ENCODE measurements around the gene MRPS18A.

The MRPS18A gene

DNA sequence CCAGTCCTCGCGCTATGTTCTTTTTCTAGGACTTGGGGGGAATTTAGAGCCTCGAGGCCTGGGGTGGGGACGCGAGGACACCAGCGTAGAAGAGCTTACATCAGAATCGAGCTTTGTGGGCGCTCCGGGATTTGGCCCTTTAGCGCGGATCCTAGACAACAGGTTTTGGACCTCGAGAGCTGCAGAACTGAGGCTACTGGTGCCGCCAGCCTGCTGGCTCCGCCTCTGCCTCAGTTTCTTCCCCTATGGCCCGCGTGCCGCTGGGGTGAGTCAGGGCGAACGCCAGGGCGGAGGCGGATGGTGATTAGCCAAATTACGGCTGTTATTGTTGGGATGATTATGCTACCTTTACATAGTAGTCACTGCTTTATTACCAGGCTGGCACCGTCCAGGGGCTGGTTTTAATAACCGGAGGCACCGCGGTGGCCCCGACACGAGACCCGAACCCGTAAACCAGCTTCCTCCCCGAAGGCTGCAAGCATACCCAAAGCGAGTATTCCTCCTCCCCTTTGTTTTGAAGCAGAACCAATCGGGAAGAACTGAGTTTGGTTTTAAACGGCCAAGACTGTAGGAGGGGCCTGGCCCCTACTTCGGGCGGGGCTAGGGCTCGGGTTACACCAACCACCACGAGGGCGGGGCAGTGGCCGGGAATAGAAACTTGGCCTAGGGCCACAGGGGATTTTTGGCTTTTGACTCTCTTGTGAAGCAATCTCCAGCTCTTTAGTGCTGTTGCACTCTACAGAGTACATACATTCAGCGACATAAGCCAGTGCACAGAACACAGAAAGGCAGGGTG is 57.9 kb downstream of the MRPS18A start:
- TF ChIP-seq, protein P1, sequence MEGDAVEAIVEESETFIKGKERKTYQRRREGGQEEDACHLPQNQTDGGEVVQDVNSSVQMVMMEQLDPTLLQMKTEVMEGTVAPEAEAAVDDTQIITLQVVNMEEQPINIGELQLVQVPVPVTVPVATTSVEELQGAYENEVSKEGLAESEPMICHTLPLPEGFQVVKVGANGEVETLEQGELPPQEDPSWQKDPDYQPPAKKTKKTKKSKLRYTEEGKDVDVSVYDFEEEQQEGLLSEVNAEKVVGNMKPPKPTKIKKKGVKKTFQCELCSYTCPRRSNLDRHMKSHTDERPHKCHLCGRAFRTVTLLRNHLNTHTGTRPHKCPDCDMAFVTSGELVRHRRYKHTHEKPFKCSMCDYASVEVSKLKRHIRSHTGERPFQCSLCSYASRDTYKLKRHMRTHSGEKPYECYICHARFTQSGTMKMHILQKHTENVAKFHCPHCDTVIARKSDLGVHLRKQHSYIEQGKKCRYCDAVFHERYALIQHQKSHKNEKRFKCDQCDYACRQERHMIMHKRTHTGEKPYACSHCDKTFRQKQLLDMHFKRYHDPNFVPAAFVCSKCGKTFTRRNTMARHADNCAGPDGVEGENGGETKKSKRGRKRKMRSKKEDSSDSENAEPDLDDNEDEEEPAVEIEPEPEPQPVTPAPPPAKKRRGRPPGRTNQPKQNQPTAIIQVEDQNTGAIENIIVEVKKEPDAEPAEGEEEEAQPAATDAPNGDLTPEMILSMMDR (IDR thresholded peaks at IDR 0.05; ENCODE audit: low read depth, low read length, missing control alignments): no peak
- DNase-seq (ENCODE audit: low read depth): peak; percentile 94
- peak overlapping the region; percentile 98 for H3K4me3 ChIP-seq (ENCODE audit: low read depth, low read length)
- in situ Hi-C loops (cut with HindIII; ENCODE audit: low sequenced_read_pairs): no loop called here

DNA sequence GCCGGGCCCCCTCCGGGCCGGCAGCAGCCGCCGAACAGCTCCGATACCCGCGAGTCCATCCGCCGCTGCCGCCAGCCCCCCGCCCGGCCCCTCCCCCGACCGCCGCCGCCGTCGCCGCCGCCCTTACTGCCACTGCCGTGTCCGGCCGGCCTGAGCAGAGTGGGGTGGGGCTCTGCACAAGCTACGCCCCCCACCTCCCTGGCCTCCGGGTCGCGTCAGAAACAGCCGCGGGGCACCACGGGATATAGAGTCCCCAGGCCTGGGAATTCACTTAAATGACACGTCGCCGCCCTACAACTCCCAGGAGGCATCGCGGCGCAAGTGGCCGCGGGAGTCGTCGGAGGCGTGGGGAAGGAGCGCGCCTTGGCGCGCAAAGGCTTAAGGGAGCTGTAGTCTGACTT is 58.5 kb downstream of the MRPS18A start, which contains the start of gene GTPBP2:
Gene GTPBP2 (minus strand): TSS at position 161 of the 401 bp plus-strand sequence. CDS start 102 bp downstream, at position 59.
- TF ChIP-seq, protein P1 (IDR thresholded peaks at IDR 0.05; ENCODE audit: low read depth, low read length, missing control alignments): no peak
- in situ Hi-C loops (cut with HindIII; ENCODE audit: low sequenced_read_pairs): no loop called here
- DNase-seq (ENCODE audit: low read depth): peak; percentile 98
- peak within 1 kb of the TSS; percentile 98 for H3K4me3 ChIP-seq (ENCODE audit: low read depth, low read length)

DNA sequence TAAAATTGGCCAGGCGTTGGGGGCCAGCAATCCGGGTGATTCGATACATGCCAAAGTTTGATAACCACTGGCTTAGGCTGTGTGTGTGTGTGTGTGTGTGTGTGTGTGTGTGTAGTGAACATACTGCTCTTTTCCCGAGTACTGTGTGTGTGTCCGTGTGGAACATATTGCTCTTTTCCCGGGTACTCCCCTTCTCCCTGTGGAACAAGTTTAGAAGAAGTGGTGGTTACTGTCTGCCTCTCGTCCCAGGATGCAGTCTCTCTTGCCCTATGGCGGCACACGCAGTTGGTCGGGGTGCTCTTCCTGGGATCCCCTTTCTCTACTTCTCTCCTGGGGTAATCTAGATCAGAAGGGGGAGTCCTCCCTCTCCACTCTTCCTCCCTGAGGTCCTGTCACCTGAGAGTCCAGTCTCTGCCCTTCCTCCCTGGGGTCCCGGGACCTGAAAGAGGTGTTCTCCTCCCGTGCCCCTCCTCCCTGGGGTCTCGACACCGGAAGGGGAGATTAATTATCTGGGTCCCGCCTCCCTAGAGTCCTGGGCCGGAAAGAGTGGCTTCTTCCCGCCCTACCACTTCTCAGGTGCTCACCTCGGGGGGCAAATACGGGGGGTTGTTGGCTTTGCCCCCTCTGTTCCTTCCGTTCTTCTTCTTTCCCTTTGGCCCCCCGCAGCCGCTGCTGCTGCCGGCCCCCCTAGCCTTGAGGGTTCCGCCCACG is 59.0 kb downstream of the MRPS18A start:
- DNase-seq (ENCODE audit: low read depth): no peak
- TF ChIP-seq, protein P1 (IDR thresholded peaks at IDR 0.05; ENCODE audit: low read depth, low read length, missing control alignments): no peak
- peak overlapping the region; percentile 98 for H3K4me3 ChIP-seq (ENCODE audit: low read depth, low read length)
- in situ Hi-C loops (cut with HindIII; ENCODE audit: low sequenced_read_pairs): no loop called here

DNA sequence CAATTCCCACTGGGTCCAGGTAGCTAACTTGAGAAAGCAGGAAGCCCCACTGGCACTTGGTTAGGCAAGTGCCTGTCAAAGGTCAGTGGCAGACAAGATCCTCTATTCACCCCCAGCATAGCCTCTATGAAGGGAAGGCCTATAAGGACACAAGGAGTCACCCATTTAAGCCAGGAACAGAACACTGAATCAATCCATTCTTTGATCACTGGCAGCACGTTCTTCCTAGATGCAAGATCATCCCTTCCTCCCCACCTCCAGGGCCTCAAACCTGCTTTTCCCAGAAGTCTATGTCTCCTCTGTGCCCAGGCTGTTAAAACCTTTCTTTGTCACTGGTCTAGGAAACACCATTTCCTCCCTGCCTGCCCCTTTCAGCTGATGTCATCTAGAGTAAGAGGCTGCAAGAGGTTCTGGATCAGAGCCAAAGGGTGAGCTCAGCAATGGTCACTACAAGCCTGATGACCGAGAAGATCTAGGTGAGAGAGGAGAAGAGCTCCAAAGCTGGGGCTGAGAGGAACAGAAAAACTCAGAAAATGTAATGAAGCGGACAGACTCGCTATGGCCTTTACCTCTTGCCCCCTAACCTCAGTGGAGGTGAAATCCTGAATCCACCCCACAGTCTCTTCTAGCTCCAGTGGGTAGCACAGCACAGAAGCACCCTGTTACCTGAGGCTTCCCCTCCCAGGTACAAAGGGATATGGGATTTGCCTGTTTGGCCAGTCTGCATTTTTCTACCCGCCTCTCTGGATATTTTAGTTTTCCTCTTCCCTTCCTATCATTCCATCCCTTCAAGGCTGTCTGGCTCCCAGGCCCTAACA is 60.4 kb downstream of the MRPS18A start:
- TF ChIP-seq, protein P1 (IDR thresholded peaks at IDR 0.05; ENCODE audit: low read depth, low read length, missing control alignments): no peak
- peak overlapping the region; percentile 9 for H3K4me3 ChIP-seq (ENCODE audit: low read depth, low read length)
- in situ Hi-C loops (cut with HindIII; ENCODE audit: low sequenced_read_pairs): no loop called here
- peak; percentile 82 for DNase-seq (ENCODE audit: low read depth)

DNA sequence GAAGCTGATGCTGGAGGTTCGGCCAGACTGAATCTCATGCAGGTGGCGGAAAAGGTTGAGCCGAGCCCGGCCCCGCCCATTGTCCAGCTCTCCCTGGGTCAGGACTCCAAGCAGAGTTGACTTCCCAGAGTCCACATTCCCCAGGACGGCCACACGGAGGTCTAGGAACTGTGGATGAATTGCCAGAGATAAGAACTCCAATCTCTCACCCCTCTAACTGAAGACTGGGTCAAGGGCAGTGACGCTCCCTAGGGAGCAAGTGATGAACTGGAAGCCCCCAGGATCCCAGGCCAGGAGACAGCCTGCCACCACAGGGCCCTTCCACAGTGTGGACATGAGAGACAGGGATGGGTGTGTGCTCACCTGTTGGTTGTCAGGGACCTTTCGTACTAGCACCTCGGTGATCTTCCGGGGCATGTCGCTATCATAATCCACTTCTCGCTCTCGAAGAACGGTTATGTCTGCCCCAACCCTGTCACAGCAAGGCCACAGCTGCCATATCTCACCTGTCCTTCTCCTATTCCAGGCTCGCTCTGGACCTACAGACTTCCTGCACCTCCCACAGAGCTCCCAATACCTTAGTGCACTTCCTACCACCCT is 62.1 kb downstream of the MRPS18A start:
- in situ Hi-C loops (cut with HindIII; ENCODE audit: low sequenced_read_pairs): no loop called here
- no peak overlapping the region for H3K4me3 ChIP-seq (ENCODE audit: low read depth, low read length)
- no peak for DNase-seq (ENCODE audit: low read depth)
- TF ChIP-seq, protein P1 (IDR thresholded peaks at IDR 0.05; ENCODE audit: low read depth, low read length, missing control alignments): no peak
